HG02623 (cell line): ENCODE results near the gene ANKRD33B.

Experiments used
- ATAC-seq: cut with Tn5 transposase; IDR thresholded peaks from one replicate; pipeline ENCODE4 v1.9.1; 2021; ENCODE audit warnings: moderate library complexity; ENCODE audit not compliant: unreplicated experiment

The ANKRD33B gene

DNA sequence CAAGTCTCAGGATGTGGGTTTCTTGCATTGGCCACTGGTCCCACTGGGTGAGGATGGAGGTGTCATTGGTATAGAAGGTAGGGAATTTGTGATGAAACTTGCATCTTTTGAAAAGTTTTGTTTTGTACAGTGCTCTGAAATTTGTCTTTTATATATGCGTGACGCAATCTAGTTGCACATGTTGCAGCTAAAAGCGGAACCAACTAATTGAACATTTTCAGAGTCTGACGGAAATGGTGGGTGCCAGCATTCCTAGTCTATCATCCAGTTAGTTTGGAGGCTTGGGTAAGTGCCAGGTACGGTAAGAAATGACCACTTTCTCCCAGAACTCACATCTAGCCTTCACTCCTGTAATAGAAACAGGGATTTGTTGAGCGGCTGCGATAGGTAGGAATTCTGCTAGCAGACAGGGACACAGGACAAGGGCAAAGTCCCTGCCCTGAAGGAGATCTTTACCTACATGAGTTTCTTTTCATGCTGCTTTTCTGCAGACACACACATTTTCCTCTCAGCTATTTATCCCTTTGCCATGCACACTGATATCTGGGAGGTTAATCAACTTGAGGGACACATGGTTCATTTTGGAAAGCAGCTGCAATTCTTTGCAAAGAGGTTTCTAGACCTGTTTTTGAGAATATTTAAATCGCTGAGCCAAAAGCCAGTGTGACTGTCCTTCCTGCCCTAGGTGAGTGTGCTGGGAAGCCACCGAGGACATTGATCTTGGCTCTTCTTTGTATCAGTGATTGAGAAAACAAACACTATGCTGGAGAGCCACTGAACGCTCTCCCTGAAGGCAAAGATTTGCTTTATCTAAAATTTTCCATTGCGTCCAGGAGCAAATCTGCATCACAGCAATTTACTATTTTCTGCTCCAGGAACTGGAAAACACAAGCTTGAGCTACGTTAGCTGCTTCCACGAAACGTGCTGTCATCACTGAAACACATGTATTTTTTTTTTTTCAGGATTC is 107.5 kb downstream of the ANKRD33B start:
- no peak for ATAC-seq

GRCh38 chr5:10672146-10673016 is 108.5 kb downstream of the ANKRD33B start:
- ATAC-seq, result no peak

- ATAC-seq, result no peak
Observed at GRCh38 chr5:10673017-10673389, 109.1 kb downstream of the ANKRD33B start.

DNA sequence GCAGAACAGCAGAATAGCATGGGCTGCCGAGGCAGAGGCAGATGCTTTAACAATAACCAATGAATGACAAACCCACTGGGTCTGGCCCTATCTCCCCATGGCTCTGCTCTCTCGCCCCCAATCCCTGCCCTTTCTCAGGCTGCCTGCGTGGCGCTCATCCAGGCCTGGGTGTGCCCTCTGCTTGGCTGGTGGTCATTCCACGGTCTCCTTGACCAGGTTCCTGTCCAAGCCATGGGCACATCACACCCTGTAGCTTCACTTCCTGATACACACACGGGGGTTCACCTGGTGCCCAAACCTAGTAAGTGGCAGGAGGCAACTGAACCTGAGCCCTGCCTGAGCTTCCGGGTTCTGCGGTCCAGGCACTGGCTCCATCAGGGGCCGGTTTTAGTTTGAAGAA is 109.5 kb downstream of the ANKRD33B start:
- no peak for ATAC-seq

DNA sequence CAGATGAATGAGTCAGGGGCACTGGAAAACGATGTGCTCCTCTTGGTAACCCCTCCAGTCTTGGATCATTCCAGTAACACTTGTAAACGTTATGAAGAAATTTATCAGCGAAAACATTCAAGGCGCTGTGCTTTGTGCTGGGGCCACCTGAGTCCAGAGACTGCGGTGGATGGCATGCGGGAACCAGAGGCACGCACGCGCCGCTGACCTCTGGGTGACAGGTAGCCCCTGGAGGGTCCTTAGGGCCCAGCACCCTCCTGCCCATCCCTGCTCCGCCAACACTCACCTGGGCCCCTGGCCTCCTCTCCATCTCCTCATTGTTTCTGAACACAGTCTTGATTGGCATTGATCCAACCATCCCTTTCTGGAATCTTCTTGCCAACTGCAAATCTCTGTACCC is 110.2 kb downstream of the ANKRD33B start:
- ATAC-seq, result no peak

- no peak for ATAC-seq
Observed at GRCh38 chr5:10674582-10674981, 110.7 kb downstream of the ANKRD33B start.

DNA sequence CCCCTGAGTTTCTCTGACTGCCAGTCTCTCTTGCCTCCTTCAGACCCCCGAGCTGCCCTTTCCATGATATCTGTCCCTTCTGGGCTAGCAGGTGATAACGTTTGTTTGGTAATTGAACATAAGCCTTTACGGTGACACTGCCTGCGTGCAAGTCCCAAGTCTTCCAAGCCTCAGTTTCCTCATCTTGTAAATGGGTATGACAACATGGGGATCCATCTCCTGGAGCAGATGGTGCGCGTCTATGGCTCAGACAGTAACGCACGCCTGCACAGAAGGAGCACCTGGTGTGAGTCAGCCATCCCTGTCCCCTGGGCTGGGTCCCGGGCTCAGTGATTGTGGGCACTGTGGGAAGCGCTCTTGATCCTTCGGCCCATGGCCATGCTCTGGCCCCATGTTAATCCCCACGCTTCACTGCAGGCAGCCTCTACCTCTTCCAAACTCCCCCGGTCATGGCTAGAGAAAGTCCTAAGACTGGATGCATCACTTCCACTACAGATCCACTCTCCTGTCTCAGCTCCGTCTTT is 111.4 kb downstream of the ANKRD33B start:
- ATAC-seq, result no peak

- ATAC-seq, result no peak
Observed at GRCh38 chr5:10676224-10676623, 112.4 kb downstream of the ANKRD33B start.

- no peak for ATAC-seq
Observed at GRCh38 chr5:10676946-10677345, 113.1 kb downstream of the ANKRD33B start.

GRCh38 chr5:10677533-10677932 is 113.7 kb downstream of the ANKRD33B start:
- no peak for ATAC-seq

- no peak for ATAC-seq
Observed at GRCh38 chr5:10678244-10678643, 114.4 kb downstream of the ANKRD33B start.

DNA sequence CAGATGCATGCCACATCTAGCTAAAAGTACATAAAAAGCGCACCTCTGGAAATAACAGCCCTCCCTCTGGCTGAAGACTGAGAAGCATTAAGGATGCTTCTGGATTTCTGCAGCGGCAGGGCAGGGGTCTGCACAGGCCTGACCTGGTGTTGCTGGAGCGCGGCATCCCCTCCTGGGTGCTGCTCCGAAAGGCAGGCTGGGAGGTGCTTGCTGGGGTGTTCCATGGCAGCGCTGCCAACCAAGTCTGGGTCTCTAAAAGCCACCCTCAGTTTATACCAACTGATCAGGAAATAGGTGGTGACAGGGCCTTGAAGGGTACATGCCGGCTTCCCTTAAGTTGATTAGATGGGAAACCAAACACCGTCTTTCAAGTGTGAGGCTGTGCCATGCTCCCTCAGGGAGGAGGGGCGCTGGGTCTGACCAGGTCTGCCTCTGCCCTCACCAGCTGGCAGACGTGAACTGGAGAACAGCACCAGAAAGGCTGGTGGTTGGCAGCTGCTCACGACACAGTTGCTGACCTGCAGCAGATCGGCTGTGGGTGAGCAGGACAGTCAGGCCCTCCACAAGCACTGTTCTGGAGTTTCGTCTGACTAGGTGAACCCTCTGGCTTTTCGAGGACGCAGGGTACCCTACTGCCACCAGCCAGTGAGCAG is 115.6 kb downstream of the ANKRD33B start:
- no peak for ATAC-seq

DNA sequence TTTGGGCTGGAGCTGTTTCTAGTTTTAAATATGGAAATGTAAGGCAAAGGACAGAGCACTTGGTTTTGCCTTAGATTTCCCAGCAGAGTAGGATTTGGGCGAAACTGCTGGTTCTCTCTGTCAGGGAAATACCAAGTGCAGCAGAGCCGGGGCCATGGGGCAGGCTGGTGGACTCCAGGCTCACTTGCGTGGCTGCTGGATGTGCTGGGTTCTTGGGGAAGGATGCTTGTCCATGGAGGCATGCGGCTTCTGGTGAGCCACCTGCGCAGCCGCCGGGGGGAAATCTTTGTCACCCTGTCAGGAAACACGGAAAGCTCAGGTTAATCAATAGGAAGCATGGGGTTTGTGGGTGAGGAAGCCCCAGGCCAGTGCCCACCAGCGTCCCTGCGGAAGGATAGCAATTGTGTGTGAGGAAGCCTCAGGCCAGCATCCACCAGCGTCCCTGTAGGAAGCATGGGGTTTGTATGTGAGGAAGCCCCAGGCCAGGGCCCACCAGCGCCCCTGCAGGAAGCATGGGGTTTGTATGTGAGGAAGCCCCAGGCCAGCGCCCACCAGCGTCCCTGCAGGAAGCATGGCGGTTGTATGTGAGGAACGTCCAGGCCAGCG is 117.1 kb downstream of the ANKRD33B start:
- no peak for ATAC-seq

- no peak for ATAC-seq
Observed at GRCh38 chr5:10681731-10682679, 118.1 kb downstream of the ANKRD33B start.

- ATAC-seq, result no peak
Observed at GRCh38 chr5:10682801-10683525, 119.1 kb downstream of the ANKRD33B start.

DNA sequence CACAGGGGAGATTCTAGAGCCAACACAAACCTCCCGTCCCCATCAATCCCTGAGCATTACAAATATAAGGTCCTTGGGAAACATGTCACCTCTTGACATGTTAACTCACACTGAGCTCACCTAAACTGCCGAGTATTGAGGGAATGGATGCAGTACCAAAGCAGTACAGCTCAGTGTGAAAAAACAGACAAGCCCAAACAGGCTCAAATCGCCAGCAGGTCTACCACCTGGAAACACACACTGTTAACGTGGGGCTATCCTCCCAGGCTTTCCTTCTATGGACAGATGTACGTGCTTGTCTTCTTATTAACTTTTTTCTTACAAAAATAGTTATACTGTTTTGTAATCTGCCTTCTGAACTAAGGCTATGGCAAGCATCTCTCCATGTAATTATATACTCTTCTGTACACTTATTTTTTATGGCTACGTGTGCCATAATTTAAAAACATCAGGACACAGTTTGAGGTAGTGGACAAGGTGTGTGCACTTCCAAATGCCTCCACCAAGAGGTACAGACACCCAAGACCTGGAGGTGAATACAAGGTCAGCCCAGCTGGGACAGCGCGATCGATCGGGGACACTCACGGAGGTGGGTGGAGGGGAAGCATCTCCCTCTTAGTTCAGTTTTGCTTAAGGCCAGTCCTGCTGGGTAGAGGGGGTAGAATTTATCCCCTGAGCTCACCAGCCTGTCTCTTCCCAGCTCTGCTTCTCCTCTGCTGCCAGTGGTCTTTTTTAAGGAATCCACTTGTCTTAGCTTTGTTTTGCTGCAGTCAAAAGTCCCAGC is 120.6 kb downstream of the ANKRD33B start:
- ATAC-seq, result peak; percentile 54

GRCh38 chr5:10685115-10685521 is 121.2 kb downstream of the ANKRD33B start:
- ATAC-seq, result peak; percentile 88

GRCh38 chr5:10686890-10687289 is 123.0 kb downstream of the ANKRD33B start:
- no peak for ATAC-seq
